Erythroblast (primary cell): Measurements from ENCODE around the gene S100A13.
A peak's percentile ranks its signal among the peaks of the same experiment; 100 is the strongest.
"Not testable (repeated sequence)": the region's sequence is repeated elsewhere in the genome, so short reads cannot be mapped to it uniquely, and the experiment has no call there.

Experiments used
- DNase-seq, 2 experiments: peaks; one replicate each; lab custom pipeline; 2025; lab: John Stamatoyannopoulos, UW
- GATA1 ChIP-seq: IDR thresholded peaks from 2 replicates; pipeline ENCODE4 v1.6.1; 2011; ENCODE audit warnings: low read depth, mild to moderate bottlenecking, control low read depth, low read length, moderate library complexity
- POLR2A ChIP-seq: IDR thresholded peaks from 2 replicates; pipeline ENCODE4 v1.6.1; 2011; ENCODE audit warnings: mild to moderate bottlenecking, low read length

Gene S100A13

DNA sequence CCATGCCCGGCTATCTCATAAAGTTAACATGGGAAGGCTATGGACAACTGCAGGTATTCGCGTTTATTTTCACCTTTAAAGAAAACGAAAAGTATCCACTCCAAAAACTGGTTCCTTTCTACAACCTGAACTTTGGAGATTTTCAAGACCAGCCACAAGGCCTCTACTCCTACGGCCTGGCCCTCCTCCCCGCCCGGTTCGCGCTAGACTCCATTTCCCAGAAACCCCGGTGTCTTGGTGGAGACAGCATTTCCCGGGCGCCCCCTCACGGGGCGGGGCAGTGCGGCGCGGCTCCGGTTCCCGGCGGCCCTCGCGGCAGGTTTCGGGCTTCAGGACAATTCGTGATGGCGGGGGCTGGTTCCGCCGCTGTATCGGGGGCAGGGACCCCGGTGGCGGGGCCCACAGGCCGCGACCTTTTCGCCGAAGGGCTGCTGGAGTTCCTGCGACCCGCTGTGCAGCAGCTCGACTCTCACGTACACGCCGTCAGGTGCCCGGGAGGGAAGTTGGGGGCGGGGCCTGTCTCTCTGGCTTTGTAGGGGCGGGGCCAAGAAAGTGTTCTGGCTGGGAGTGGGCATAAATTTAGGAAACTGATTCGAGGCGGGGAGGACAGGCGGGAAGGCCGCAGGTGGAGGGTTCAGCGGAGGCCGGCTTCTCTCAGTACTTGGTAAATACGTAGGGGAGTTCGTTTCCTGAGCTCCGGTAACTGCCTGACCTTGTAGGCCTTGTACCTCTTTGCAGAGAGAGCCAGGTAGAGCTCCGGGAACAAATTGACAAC is 31.3 kb upstream of the S100A13 start, which contains the start of gene SNAPIN:
Gene SNAPIN (plus strand): TSS at position 304 of the 775 bp plus-strand sequence. CDS start 41 bp downstream, at position 345.
- DNase-seq = peak; percentile 91 to 93
- TF ChIP-seq GATA1 (no peak), POLR2A (peak; percentile 69)

DNA sequence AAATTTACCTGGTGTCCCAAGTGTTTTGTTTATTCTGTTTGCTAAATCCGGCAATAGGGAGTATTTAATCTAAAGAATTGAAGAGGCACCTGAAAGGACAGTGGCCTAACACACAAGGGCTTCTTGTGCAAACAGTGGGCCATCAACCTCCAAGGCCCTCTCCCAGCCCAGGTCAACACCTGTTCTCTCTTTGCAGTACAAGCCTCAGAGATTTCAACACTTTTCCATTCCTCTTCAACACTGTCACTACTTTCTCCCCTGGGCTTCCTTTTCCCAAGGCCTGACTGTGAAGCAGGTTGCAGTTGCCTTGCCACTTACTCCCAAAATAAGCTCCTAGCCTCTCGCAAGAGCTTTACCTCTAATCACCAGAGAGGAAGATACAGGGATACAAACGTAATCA is 28.0 kb upstream of the S100A13 start:
- TF ChIP-seq POLR2A (no peak), GATA1 (no peak)
- DNase-seq = no peak

DNA sequence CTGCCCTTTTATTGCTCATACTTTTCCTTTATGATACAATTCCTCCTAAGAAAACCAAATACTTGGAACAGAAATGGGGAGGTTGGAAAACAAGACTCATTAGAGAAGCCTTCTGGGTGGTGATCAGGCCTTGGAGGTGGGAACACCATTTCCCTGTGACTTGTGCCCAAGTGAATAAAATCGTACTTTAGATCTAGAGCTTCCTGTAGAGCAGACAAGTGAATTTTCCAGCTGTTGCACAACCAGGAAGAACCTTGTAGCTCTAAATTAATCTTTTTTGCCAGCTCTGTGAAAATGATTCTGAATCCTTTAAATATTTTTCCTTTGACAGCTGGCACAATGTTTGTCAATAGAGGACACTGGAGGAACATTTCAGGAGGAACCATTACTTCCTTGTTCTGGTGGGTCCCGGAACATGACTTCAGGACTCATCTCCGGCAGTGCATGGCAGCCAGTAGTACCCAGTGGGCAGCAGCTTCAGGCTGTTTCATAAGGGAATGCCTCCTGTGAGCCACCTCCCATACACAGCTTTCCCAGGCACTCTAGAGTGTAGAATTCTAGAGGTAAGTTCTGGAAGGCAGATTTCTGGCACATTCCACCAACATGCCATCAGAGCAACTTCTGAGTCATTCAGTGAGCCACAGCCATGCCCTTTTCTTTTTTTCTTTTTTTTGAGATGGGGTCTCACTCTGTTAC is 25.6 kb upstream of the S100A13 start:
- TF ChIP-seq POLR2A (no peak), GATA1 (no peak)
- no peak for DNase-seq

DNA sequence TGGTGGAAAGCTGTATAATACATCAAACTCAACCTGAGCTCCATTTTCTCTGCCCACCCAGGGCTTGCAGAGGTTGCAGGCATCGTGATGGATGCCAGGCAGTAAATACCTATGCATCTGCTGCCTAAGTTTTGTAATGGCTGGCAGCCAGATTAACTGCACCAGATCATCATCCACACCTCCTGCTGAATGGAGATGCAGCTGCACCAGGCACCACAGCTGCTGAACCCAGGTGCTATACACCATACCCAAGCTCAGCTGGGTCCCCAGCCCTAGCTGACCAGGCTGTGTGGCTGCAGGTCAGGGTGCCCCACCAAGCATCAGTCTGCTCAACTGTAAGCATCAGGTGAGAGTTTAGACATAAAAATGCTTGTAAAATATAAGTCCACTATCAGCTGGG is 24.5 kb upstream of the S100A13 start:
- DNase-seq = no peak
- TF ChIP-seq POLR2A (no peak), GATA1 (no peak)

DNA sequence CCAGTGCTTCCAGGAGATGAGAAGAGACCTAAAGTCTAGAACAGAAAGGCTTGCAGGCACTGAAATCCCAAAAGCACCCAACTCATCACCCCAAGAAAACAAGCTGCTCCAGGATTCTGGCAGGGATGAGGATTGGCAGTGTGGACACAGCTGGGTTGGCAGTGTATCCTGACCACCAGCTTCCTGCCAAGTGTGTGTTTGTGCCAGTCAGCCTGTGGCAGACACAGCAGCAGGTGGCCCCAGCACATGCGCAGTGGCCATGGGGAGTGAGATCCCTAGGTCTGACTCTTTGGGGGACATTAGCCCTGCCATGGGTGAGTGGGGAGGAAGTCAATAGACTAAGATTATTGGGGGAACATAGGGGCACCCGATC is 22.5 kb upstream of the S100A13 start:
- no peak for DNase-seq
- no peak for TF ChIP-seq POLR2A
- TF ChIP-seq GATA1 = no peak

DNA sequence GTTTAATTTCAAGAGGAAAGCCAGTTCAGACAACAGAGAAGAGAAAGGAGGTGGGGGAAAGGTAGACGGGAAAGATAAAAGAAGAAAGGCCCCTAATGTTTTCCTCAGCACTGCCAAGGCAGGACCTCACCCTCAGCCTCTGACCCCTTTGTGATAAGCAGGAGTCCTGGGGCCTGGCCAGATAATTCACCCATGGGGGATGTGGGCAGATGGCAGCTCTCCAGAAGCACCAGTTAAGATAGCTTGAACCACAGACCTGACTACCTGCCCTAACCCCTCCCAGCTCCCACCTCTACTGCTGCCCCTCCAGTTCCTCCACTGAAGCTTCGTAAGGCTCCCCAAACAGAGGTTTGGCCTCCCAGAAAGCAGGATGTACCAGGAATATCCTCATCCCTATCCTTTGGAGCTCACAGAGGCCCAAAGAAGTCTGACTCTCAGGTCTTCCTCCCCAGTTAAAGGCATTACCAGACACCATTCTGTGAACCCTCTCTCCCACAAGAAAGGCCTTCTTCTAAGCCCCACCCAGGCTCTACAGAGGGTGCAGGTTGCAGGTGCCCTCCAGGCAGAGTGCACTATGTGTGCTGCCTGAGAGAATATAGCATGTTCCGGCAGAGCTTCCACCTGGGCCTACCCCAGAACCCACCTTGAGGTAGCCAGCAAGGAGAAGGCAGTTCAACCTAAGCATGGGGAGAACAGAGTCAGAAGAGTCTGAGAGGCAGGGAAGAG is 22.0 kb upstream of the S100A13 start:
- TF ChIP-seq GATA1 (no peak), POLR2A (no peak)
- DNase-seq = peak; percentile 72 to 89

DNA sequence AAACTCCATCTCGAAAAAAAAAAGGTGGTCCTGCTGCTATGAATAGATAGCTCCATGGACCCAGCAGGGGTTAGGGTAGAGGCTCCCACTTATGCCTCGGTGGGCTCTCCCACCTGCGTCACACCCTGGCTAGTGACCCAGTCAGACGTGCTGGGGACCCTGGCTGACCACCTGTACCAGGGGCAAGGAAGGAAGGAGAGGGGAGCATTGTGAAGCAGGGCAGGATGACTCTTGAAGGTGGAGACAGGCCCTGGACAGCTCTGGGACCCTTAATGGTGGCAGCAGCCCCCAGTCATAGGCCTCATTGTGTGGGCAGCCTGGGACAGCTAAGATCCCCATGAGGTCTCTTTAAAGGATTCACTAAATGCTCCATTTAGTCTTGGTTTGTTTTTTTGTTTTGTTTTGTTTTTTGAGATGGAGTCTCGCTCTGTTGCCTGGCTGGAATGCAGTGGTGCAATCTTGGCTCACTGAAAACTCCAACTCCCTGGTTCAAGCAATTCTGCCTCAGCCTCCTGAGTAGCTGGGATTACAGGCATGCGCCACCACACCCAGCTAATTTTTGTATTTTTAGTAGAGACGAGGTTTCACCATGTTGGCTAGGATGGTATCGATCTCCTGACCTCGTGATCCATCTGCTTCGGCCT is 20.8 kb upstream of the S100A13 start:
- no peak for TF ChIP-seq POLR2A
- TF ChIP-seq GATA1 = no peak
- no peak for DNase-seq

DNA sequence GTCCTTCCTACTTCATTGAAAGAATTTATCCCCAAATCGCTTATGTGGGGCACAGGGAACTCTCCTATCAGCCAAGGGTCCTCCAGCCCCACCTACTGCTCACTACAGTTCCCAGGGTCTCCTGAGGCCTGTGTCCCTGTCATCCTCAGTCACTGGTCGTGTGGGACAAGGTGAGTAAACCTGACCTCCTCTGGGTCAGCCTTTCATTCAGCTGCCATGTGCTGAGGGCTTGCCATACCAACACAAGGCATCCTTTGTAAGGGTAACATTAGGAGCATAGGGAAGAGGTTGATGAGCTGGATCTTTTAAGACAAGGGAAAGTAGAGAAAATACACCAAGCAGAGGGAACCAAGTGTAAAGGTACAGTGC is 20.0 kb upstream of the S100A13 start:
- DNase-seq = no peak
- TF ChIP-seq GATA1 (no peak), POLR2A (peak; percentile 39)

DNA sequence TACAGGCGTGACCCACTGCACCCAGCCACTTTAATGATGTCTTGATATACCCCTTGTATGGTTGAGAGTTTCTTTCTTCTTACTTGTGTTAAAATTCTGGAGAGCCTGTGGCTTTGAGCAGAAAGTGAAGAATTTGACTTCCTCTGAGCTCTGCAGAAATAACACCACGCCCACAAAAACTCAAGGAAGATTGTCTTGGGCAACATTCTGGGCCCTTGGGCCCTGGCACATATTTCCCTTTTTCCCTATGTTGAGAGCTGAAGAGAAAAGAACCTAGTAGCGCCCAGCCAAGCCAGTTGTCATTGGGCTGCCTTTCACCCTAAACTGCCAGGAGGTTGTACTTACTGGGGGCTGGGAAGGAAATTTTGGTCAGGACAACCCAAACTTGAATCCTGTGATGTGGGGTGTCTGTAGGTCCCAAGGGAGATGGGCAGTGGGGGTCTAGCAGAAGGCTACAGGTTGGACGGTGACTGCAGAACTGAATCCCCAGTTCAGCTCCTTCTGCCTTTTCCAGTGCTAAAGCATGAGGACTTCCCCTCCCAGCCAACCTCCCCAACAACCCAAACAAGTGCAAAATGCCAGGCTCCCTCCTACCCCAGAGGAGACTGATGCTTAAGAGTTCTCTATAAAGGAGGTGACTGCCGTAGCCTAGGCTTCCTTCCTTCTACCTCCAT is 19.5 kb upstream of the S100A13 start:
- no peak for DNase-seq
- TF ChIP-seq POLR2A (no peak), GATA1 (no peak)

DNA sequence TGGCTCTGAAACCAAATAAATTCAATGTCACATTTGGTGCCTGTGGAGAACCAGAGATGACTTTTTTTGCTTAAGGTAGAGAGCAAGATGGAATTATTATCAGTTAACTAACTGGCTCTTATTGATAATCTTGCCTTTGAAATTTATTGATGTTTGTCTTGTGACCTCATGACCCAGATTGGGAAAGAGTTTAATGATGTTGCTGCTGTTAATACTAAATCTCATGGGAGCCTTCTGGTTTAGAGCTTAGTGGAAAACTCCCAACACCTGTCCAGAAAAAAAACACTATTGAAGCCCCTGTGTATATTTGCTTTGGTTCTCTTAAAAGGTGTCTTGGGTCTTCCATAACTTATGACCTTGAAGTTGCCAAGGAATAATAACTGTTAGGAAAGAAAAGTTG is 16.5 kb upstream of the S100A13 start:
- DNase-seq = no peak
- TF ChIP-seq POLR2A = no peak
- no peak for TF ChIP-seq GATA1

DNA sequence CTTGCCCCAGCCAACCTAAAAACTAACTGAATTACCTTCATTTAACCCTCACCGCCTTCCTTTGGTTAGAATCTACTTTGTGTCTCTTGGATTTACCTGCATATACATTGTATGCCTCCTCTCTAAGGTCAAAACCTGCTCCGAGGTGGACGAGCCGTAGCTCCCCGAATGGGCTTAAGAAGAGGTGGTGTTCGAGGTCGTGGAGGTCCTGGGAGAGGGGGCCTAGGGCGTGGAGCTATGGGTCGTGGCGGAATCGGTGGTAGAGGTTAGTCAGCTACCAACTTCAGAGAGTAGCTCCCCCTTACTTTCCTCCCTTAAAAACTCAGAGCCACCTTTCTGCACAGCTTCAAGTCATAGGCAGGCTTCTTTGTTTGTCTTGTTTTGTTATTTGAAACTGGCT is 15.8 kb upstream of the S100A13 start:
- TF ChIP-seq GATA1 (no peak), POLR2A (no peak)
- DNase-seq = no peak

DNA sequence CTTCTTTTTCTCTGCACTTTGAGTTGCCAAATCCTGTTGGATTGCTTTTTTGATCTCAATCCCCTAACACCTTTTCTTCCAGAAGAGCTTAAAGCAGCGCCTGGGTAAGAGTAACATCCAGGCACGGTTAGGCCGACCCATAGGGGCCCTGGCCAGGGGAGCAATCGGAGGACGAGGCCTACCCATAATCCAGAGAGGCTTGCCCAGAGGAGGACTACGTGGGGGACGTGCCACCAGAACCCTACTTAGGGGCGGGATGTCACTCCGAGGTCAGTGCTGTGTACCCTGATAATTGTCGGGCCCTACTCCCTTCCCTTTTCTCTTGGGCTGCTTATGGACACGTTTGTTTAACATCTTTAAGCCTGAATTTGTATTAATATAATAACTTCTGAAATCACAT is 14.9 kb upstream of the S100A13 start:
- DNase-seq = no peak
- TF ChIP-seq GATA1 (no peak), POLR2A (no peak)

DNA sequence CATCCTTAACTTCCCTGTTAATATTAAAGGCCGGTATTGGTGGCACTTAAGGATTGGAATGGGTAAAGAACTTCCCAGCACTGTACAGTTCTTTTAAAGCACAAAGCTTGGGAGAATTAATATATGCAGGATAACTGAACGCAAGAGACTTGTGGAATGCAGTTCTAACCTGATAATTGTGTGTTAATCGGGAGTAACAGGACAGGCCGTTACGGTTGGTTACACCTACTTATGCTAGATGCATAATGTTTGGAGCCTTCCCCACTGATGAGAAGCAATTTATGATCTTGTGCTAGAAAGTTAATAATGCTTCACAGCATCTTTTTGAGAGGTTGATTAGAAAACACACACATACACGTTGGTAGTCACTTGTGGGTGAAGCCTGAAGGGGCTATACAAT is 13.6 kb upstream of the S100A13 start:
- DNase-seq = no peak
- TF ChIP-seq POLR2A = no peak
- TF ChIP-seq GATA1 = no peak

DNA sequence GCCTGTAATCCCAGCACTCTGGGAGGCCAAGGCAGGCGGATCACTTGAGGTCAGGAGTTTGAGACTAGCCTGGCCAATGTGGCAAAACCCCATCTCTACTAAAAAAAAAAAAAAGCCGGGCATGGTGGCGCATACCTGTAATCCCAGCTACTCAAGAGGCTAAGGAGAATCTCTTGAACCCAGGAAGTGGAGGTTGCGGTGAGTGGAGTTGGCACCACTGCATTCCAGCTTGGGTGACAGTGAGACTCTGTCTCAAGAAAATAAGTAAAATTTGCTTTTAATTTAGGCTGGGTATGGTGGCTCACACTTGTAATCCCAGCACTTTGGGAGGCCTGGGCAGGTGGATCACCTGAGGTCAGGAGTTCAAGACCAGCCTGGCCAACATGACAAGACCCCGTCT is 12.9 kb upstream of the S100A13 start:
- DNase-seq = not testable (repeated sequence)
